Hepatocyte (in vitro differentiated cells): ENCODE measurements around the gene PPP1R3C.

Experiments used
- EZH2 ChIP-seq: fragments of 200-600 bp; sonication (generic); IDR thresholded peaks from 2 replicates; pipeline ENCODE4 v1.6.1; 2016; ENCODE audit warnings: antibody characterized with exemption, mild to moderate bottlenecking, borderline replicate concordance
- TF ChIP-seq, protein P1 (sequence below): fragments of 200-600 bp; sonication (generic); IDR thresholded peaks from 2 replicates; pipeline ENCODE4 v1.5.1; 2016; ENCODE audit warnings: antibody characterized with exemption, mild to moderate bottlenecking; ENCODE audit not compliant: poor library complexity

- TF ChIP-seq, protein P1, sequence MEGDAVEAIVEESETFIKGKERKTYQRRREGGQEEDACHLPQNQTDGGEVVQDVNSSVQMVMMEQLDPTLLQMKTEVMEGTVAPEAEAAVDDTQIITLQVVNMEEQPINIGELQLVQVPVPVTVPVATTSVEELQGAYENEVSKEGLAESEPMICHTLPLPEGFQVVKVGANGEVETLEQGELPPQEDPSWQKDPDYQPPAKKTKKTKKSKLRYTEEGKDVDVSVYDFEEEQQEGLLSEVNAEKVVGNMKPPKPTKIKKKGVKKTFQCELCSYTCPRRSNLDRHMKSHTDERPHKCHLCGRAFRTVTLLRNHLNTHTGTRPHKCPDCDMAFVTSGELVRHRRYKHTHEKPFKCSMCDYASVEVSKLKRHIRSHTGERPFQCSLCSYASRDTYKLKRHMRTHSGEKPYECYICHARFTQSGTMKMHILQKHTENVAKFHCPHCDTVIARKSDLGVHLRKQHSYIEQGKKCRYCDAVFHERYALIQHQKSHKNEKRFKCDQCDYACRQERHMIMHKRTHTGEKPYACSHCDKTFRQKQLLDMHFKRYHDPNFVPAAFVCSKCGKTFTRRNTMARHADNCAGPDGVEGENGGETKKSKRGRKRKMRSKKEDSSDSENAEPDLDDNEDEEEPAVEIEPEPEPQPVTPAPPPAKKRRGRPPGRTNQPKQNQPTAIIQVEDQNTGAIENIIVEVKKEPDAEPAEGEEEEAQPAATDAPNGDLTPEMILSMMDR: no peak
- TF ChIP-seq EZH2: no peak
Observed at GRCh38 chr10:91587710-91588638, 44.9 kb downstream of the PPP1R3C start.
